ENCODE results near the gene PTTG1IP.

- TF ChIP-seq, protein P1, sequence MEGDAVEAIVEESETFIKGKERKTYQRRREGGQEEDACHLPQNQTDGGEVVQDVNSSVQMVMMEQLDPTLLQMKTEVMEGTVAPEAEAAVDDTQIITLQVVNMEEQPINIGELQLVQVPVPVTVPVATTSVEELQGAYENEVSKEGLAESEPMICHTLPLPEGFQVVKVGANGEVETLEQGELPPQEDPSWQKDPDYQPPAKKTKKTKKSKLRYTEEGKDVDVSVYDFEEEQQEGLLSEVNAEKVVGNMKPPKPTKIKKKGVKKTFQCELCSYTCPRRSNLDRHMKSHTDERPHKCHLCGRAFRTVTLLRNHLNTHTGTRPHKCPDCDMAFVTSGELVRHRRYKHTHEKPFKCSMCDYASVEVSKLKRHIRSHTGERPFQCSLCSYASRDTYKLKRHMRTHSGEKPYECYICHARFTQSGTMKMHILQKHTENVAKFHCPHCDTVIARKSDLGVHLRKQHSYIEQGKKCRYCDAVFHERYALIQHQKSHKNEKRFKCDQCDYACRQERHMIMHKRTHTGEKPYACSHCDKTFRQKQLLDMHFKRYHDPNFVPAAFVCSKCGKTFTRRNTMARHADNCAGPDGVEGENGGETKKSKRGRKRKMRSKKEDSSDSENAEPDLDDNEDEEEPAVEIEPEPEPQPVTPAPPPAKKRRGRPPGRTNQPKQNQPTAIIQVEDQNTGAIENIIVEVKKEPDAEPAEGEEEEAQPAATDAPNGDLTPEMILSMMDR (IDR thresholded peaks at IDR 0.05), result no peak
- TF ChIP-seq POLR2A (IDR thresholded peaks at IDR 0.05), result no peak
Observed at GRCh38 chr21:44849616-44850130, 23.8 kb downstream of the PTTG1IP start.
